B cell (primary cell): Measurements from ENCODE around the gene MTERF2.

Experiments
- CTCF ChIP-seq: fragments of 200-600 bp; IDR thresholded peaks from one replicate; pipeline ENCODE4 v1.8.0; 2022; ENCODE audit warnings: antibody characterized with exemption, mild to moderate bottlenecking
- EZH2 ChIP-seq: IDR thresholded peaks from 2 replicates; pipeline ENCODE4 v1.6.1; 2012; ENCODE audit warnings: borderline replicate concordance, low read depth, mild to moderate bottlenecking, moderate library complexity, low read length; ENCODE audit not compliant: insufficient read depth, poor library complexity, severe bottlenecking

GRCh38 chr12:106987846-106988245, 900 bp upstream of the MTERF2 start:
- TF ChIP-seq CTCF (no peak), EZH2 (no peak)
